Natural killer cell (primary cell): ENCODE measurements around the gene PCF11. TPM values are rescaled to one million over a fixed set of nuclear protein-coding genes. Genes with fewer than 3 reads are reported as not detected.
A peak's percentile ranks its signal among the peaks of the same experiment; 100 is the strongest.

Experiments used
- ATAC-seq, 3 donors: fragments of 150-1000 bp in 2 of 3; fragments of 200-7000 bp in 1 of 3; cut with Tn5 transposase; 1 replicate in 1 of 3; 2 replicates in 2 of 3; pipeline ENCODE4 v1.10.0; 2021; ENCODE audit warnings: mild to moderate bottlenecking in 2 of 3, moderate library complexity in 2 of 3
- DNase-seq, 2 donors: peaks; one replicate each; pipeline versions ENCODE4 v3.0.0 to v3.0.0-alpha.2; 2013 to 2021; ENCODE audit warnings: mixed read lengths in 1 of 2
- H3K27ac ChIP-seq: one replicate; pipeline ENCODE4 v1.5.1; 2013; ENCODE audit warnings: mild to moderate bottlenecking, low read length
- H3K27me3 ChIP-seq: one replicate; pipeline ENCODE4 v1.6.1; 2013; ENCODE audit warnings: low read length; ENCODE audit not compliant: control insufficient read depth, insufficient read depth
- H3K36me3 ChIP-seq: one replicate; pipeline ENCODE4 v1.6.1; 2013; ENCODE audit warnings: low read length; ENCODE audit not compliant: control insufficient read depth, insufficient read depth
- H3K4me1 ChIP-seq: one replicate; pipeline ENCODE4 v1.6.1; 2013; ENCODE audit warnings: low read length; ENCODE audit not compliant: control insufficient read depth, insufficient read depth
- H3K4me3 ChIP-seq: one replicate; pipeline ENCODE4 v1.5.1; 2013; ENCODE audit warnings: low read length
- H3K9me3 ChIP-seq: one replicate; pipeline ENCODE4 v1.6.1; 2013; ENCODE audit warnings: low read length; ENCODE audit not compliant: control insufficient read depth, insufficient read depth
- H3K27ac Mint-ChIP-seq, 2 donors: one replicate each; pipeline ENCODE4 v1.8.0; 2022; ENCODE audit warnings: mild to moderate bottlenecking in 2 of 2, mixed read lengths in 2 of 2, moderate library complexity in 1 of 2
- H3K27me3 Mint-ChIP-seq, 2 donors: one replicate each; pipeline ENCODE4 v1.8.0; 2022; ENCODE audit warnings: low read depth in 2 of 2, mixed read lengths in 2 of 2
- H3K36me3 Mint-ChIP-seq: one replicate; pipeline ENCODE4 v1.8.0; 2022; ENCODE audit warnings: mixed read lengths
- H3K4me1 Mint-ChIP-seq, 2 donors: one replicate each; pipeline ENCODE4 v1.8.0; 2022; ENCODE audit warnings: mixed read lengths in 2 of 2
- H3K4me3 Mint-ChIP-seq: one replicate; pipeline ENCODE4 v1.8.0; 2022; ENCODE audit warnings: mild to moderate bottlenecking, moderate library complexity, mixed read lengths
- H3K9me3 Mint-ChIP-seq, 2 donors: one replicate each; pipeline ENCODE4 v1.8.0; 2022; ENCODE audit warnings: mixed read lengths in 2 of 2
- WGBS: methylation state at CpG from one replicate; pipeline ENCODE4 v1.1.7; 2013; ENCODE audit warnings: missing lambda C conversion rate; ENCODE audit not compliant: insufficient coverage; 5-methylcytosine and 5-hydroxymethylcytosine counted together
- intact Hi-C: fragments of 100-400 bp; cut with micrococcal nuclease; formaldehyde crosslinking; loops from one replicate; pipeline ENCODE4 v1.14.2; 2022
- total RNA-seq, 4 donors: library from RNA; stranded (reverse); fragments of 120-200 nt in 1 of 4; gene quantifications; one replicate each; pipeline versions ENCODE4 v1.2.3 to v1.2.4, GENCODE V29; 2013 to 2022
- TF ChIP-seq, protein P1 (sequence below): fragments of 200-600 bp; IDR thresholded peaks from one replicate; pipeline ENCODE4 v1.8.0; 2022; ENCODE audit warnings: antibody characterized with exemption

The PCF11 gene
- total RNA-seq, 3 donors from 2014 or later (not counting 1 experiment from before 2014, with no cell fraction given), result 161 to 190 (median 161) TPM

DNA sequence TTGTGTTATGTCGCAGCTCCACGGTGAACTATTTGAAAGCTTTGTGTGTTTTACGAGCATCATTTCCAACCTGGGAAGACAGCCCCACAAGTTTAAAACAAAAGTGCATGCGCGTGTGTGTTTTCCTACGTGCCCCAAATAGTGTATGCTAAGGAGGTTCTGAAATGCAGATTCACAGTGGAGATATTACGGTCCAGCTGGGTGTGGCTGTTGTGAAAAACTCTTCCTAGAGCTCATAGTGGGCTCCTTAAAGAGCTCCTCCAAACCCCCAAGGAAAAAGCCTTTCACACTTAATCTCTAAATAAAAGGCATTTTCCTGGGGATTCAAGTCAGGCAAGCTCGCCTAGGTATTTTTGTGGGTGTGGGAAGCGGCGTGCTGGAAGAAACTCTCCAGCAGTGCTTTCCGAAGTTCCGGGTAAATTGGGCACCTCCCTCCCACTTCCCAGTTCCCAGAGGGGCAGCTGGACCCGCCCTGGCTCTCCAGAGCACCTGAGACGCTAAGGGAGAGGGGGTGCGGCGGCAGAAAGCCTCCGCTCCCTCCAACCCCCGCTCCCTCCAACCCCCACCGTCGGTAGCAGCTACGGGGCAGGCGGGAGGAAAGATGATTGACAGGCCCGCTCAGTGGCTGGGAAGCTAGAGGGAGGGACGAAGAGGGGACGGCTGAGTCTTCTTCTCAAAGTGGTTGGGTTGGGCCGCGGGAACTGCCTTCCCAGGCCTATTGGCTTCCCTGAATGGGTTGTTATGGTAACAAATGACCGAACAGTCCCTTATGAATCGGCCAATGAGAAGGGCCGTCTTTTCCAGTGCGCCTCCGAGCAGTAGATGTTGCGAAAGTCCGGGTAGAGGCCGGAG lies 561 bp upstream of the PCF11 start:
- Mint-ChIP-seq H3K27me3 (no peaks in the 10 kb centered on the region), H3K27ac (peak overlapping the region; percentile 99 to 100), H3K4me3 (peak overlapping the region; percentile 95), H3K4me1 (peaks cover 30 to 33% of the 10 kb centered on the region in 2 donors), H3K9me3 (no peaks in the 10 kb centered on the region), H3K36me3 (peaks cover 7% of the 10 kb centered on the region)
- H3K27me3 ChIP-seq, result no peaks in the 10 kb centered on the region
- H3K27ac ChIP-seq, result peak overlapping the region; percentile 91
- H3K4me3 ChIP-seq, result peak overlapping the region; percentile 68
- under 1% methylated on average over 30 of the region's 35 CpGs for WGBS
- TF ChIP-seq, protein P1, sequence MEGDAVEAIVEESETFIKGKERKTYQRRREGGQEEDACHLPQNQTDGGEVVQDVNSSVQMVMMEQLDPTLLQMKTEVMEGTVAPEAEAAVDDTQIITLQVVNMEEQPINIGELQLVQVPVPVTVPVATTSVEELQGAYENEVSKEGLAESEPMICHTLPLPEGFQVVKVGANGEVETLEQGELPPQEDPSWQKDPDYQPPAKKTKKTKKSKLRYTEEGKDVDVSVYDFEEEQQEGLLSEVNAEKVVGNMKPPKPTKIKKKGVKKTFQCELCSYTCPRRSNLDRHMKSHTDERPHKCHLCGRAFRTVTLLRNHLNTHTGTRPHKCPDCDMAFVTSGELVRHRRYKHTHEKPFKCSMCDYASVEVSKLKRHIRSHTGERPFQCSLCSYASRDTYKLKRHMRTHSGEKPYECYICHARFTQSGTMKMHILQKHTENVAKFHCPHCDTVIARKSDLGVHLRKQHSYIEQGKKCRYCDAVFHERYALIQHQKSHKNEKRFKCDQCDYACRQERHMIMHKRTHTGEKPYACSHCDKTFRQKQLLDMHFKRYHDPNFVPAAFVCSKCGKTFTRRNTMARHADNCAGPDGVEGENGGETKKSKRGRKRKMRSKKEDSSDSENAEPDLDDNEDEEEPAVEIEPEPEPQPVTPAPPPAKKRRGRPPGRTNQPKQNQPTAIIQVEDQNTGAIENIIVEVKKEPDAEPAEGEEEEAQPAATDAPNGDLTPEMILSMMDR, result no peak
- H3K4me1 ChIP-seq, result peaks cover 15% of the 10 kb centered on the region
- intact Hi-C loops, result loop anchor here (1.0 to 2.0 kb wide), 6 partner anchors 38 to 255 kb away; partner anchors contain the start of genes DDIAS and RAB30
- peaks cover 6% of the 10 kb centered on the region for H3K36me3 ChIP-seq
- H3K9me3 ChIP-seq, result no peaks in the 10 kb centered on the region
- ATAC-seq (peak; percentile 83 to 95 (median 87)), DNase-seq (peak; percentile 93 to 100)

DNA sequence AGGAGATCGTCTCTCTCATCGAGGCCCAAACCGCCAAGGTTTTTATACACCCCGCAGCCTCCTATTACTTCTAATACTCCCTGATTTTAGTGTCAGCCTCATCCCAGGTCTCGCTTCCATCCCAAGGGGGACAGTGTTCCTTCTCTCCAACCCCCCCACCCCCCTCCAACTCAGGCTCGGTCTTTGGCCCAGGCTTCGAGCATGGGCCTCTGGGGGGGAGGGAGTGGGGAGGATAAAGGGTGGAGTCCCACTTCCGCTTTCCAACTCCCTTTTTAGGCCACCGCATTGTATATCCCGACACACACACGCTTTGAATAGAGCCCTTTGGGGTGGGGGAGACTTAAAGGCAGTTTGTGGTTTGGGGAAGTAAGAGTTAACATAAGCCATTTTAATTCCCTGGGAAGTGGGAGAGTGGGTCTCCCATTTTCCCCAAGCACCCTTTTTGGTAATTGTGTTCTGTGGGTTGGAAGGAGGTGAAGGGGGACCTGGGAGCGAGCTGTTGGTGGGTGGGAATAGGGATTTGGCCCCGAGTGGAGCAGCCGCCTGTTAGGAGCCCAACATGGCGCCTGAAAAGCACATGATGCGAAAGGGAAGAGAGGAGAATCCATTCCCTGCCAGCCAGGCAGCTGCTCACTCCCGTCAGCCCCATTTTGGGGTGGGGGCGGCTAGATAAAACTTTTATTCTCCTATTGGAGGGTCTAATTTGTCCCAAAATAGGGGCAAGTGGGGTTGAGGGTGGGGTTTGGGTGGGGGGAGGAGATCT lies 844 bp downstream of the PCF11 start:
- H3K4me3 ChIP-seq, result peak overlapping the region; percentile 76
- ATAC-seq, result no peak
- intact Hi-C loops, result loop anchor here (2.0 kb wide), 2 partner anchors 41 to 197 kb away; no protein-coding TSS in a partner anchor
- Mint-ChIP-seq H3K4me3 (peak overlapping the region; percentile 95), H3K27me3 (no peaks in the 10 kb centered on the region), H3K36me3 (peaks cover 7% of the 10 kb centered on the region), H3K27ac (peak overlapping the region; percentile 99 to 100), H3K4me1 (peaks cover 42% of the 10 kb centered on the region in 2 donors), H3K9me3 (no peaks in the 10 kb centered on the region)
- TF ChIP-seq, protein P1, result no peak
- peaks cover 18% of the 10 kb centered on the region for H3K4me1 ChIP-seq
- peak overlapping the region; percentile 96 for H3K27ac ChIP-seq
- 0% methylated on average over 12 of the region's 18 CpGs for WGBS
- no peaks in the 10 kb centered on the region for H3K27me3 ChIP-seq
- H3K36me3 ChIP-seq, result peaks cover 11% of the 10 kb centered on the region
- H3K9me3 ChIP-seq, result no peaks in the 10 kb centered on the region
- peak; percentile 54 to 67 for DNase-seq

DNA sequence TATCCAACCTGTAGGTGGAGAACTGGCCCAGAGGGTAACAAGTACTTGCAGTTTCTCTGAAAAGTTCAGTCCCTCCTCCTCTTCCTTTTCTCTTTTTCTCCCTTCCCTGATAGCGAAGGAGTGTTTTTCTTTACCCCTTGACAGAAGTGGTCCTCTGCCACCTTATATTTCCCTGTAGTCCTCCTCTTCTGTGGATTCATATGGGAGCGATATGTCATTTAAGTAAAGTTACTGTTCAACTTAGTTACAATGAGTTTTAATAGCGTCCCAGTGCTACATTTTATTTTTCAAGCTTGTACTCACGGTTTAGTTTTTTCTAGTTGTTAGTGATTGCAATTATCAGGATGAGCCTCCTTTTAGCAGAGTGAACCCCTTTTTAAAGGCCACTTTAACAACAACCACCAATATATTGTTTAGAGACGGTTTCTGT lies 1.4 kb downstream of the PCF11 start:
- Histone ChIP-seq H3K36me3 (peaks cover 11% of the 10 kb centered on the region), H3K27ac (peak overlapping the region; percentile 96), H3K4me3 (peak overlapping the region; percentile 76), H3K27me3 (no peaks in the 10 kb centered on the region), H3K9me3 (no peaks in the 10 kb centered on the region), H3K4me1 (peaks cover 20% of the 10 kb centered on the region)
- Mint-ChIP-seq H3K27me3 (no peaks in the 10 kb centered on the region), H3K4me1 (peaks cover 42 to 44% of the 10 kb centered on the region in 2 donors), H3K27ac (peak overlapping the region; percentile 99 to 100), H3K4me3 (peak overlapping the region; percentile 95), H3K9me3 (no peaks in the 10 kb centered on the region), H3K36me3 (peaks cover 7% of the 10 kb centered on the region)
- ATAC-seq (no peak), DNase-seq (no peak)
- WGBS, result no CpG with 5 or more reads among the region's 5 CpGs
- intact Hi-C loops, result no loop called here
- TF ChIP-seq, protein P1, result no peak
